Neutrophil (primary cell): ENCODE data around the gene ATP8B1.

Experiments
- H3K27ac ChIP-seq: fragments of 200-600 bp; sonication (generic); 2 replicates; pipeline ENCODE4 v1.5.1; 2016; ENCODE audit warnings: mild to moderate bottlenecking, moderate library complexity
- H3K27me3 ChIP-seq: fragments of 200-600 bp; sonication (generic); 2 replicates; pipeline ENCODE4 v1.6.0; 2016; ENCODE audit warnings: mild to moderate bottlenecking
- H3K36me3 ChIP-seq: fragments of 200-600 bp; sonication (generic); 2 replicates; pipeline ENCODE4 v1.5.1; 2017
- H3K4me1 ChIP-seq, 2 experiments: fragments of 200-600 bp in 1 of 2; sonication (generic) in 1 of 2; 1 replicate in 1 of 2; 2 replicates in 1 of 2; pipeline versions ENCODE4 v1.5.1 to v1.6.1; 2013 to 2016; ENCODE audit warnings: low read depth in 1 of 2, low read length in 1 of 2, mild to moderate bottlenecking in 1 of 2, moderate library complexity in 1 of 2; ENCODE audit not compliant: control insufficient read depth in 1 of 2, insufficient read depth in 1 of 2
- H3K4me3 ChIP-seq, 2 experiments: fragments of 200-600 bp in 1 of 2; sonication (generic) in 1 of 2; 1 replicate in 1 of 2; 2 replicates in 1 of 2; pipeline ENCODE4 v1.5.1; 2013 to 2016; ENCODE audit warnings: low read depth in 1 of 2, low read length in 1 of 2, mild to moderate bottlenecking in 1 of 2, moderate library complexity in 1 of 2
- H3K9me3 ChIP-seq: fragments of 200-600 bp; sonication (generic); 2 replicates; pipeline ENCODE4 v1.5.1; 2016
- TF ChIP-seq, protein P1 (sequence below): fragments of 200-600 bp; sonication (generic); IDR thresholded peaks from 2 replicates; pipeline ENCODE4 v1.5.1; 2016; ENCODE audit warnings: antibody characterized with exemption

The ATP8B1 gene

DNA sequence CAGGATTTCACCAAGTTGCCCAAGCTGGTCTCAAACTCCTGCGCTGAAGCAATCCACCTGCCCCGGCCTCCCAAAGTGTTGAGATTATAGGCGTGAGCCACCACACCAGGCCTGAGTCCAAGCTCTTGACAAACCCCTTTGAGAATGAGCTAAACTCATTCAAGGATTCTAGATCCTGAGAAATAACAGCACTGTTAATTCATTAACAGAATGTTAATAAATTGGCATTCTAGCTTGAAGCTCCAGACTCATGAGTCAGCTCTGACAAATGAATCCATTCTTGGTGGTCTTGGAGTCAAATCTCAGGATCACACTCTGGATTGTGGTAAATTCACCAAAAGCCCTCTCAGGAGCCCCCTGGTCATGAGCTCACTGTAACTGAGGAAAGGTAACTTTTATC lies 183.2 kb downstream of the ATP8B1 start:
- peaks cover 34 to 35% of the 10 kb centered on the region in 2 experiments for H3K4me1 ChIP-seq
- H3K36me3 ChIP-seq = peaks cover 12% of the 10 kb centered on the region
- no peaks in the 10 kb centered on the region for H3K9me3 ChIP-seq
- no peak overlapping the region for H3K4me3 ChIP-seq
- H3K27me3 ChIP-seq = no peaks in the 10 kb centered on the region
- peak overlapping the region; percentile 69 for H3K27ac ChIP-seq
- TF ChIP-seq, protein P1, sequence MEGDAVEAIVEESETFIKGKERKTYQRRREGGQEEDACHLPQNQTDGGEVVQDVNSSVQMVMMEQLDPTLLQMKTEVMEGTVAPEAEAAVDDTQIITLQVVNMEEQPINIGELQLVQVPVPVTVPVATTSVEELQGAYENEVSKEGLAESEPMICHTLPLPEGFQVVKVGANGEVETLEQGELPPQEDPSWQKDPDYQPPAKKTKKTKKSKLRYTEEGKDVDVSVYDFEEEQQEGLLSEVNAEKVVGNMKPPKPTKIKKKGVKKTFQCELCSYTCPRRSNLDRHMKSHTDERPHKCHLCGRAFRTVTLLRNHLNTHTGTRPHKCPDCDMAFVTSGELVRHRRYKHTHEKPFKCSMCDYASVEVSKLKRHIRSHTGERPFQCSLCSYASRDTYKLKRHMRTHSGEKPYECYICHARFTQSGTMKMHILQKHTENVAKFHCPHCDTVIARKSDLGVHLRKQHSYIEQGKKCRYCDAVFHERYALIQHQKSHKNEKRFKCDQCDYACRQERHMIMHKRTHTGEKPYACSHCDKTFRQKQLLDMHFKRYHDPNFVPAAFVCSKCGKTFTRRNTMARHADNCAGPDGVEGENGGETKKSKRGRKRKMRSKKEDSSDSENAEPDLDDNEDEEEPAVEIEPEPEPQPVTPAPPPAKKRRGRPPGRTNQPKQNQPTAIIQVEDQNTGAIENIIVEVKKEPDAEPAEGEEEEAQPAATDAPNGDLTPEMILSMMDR = no peak

DNA sequence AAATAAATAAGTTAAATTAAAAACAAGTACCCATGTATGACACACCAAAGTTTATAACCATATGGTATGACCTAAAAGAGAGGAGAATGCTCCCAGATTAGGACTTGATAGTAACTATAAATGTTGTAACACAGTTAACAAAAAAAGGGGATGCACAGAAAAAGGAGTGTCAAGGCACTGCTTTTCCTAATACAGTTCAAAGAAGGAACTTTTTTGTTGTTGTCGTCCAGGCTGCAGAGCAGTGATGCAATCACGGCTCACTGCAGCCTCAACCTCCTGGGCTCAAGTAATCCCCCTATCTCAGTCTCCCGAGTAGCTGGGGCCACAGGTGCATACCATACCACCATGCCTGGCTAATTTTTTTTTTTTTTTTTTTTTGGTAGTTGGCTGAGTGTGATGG lies 184.2 kb downstream of the ATP8B1 start:
- TF ChIP-seq, protein P1 = no peak
- Histone ChIP-seq H3K36me3 (peaks cover 21% of the 10 kb centered on the region), H3K4me3 (peak overlapping the region in 1 of 2 experiments; percentile 21), H3K9me3 (no peaks in the 10 kb centered on the region), H3K27ac (peak overlapping the region; percentile 69), H3K27me3 (no peaks in the 10 kb centered on the region), H3K4me1 (peaks cover 34 to 35% of the 10 kb centered on the region in 2 experiments)

DNA sequence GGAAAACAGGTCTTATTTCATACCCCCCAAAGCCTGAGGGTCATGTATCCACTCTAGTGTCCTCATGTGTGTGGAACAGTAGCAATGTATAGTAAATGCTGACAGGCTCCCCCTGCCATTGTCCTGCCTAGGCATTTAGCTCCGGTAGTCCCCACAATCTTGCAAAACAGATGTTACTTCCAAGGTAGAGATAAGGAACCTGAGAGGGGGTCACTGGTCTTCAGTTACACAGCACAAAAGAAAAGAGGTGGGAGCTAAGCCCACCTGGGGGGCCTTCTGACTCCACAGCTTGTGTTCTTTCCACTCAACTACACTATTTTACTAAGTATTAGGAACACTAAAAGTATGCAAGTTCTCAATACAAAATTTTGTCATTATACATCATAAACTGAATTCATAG lies 199.2 kb downstream of the ATP8B1 start:
- H3K9me3 ChIP-seq = no peaks in the 10 kb centered on the region
- TF ChIP-seq, protein P1 = no peak
- no peak overlapping the region for H3K27ac ChIP-seq
- no peaks in the 10 kb centered on the region for H3K27me3 ChIP-seq
- no peaks in the 10 kb centered on the region for H3K4me1 ChIP-seq
- peaks cover 95% of the 10 kb centered on the region for H3K36me3 ChIP-seq
- no peak overlapping the region for H3K4me3 ChIP-seq
